Liver (tissue), 3 donors: ENCODE data around the gene CCDC6.

ENCODE experiments used
- CTCF ChIP-seq: fragments of 150-350 bp; IDR thresholded peaks from 2 replicates; pipeline ENCODE4 v1.5.1; 2017; ENCODE audit warnings: improper control_type of control experiment, low read depth, low read length; ENCODE audit not compliant: missing input control
- GABPA ChIP-seq, 2 donors: IDR thresholded peaks in 1 of 2; conservative IDR thresholded peaks in 1 of 2; 2 replicates each; pipeline ENCODE4 v1.6.1; 2016; ENCODE audit warnings: antibody characterized with exemption in 2 of 2, mild to moderate bottlenecking in 1 of 2, moderate library complexity in 1 of 2
- YY1 ChIP-seq: IDR thresholded peaks from 2 replicates; pipeline ENCODE4 v1.6.1; 2016; ENCODE audit warnings: antibody characterized with exemption, mild to moderate bottlenecking
- donor health status: healthy.
- donor health status: healthy.

GRCh38 chr10:59809644-59809974 is 96.7 kb downstream of the CCDC6 start:
- TF ChIP-seq CTCF = no peak
- no peak for TF ChIP-seq YY1
- no peak for TF ChIP-seq GABPA (IDR thresholded peaks at IDR 0.05 in 1 of 2, conservative IDR thresholded peaks at IDR 0.05 in 1 of 2)
